Liver (tissue), 9 donors: ENCODE measurements around the gene TMTC1. TPM values are rescaled to one million over a fixed set of nuclear protein-coding genes. Genes with fewer than 3 reads are reported as not detected.

ENCODE experiments used
- DNase-seq: peaks from one replicate; pipeline ENCODE4 v3.0.0-alpha.2; 2017; ENCODE audit warnings: low spot score
- H3K27ac ChIP-seq, 2 donors: one replicate each; pipeline ENCODE4 v1.7.0; 2013; ENCODE audit warnings: inconsistent platforms in 2 of 2, low read length in 2 of 2, control low read depth in 1 of 2, low read depth in 1 of 2, mild to moderate bottlenecking in 1 of 2
- H3K27me3 ChIP-seq, 4 donors: one replicate each; pipeline versions ENCODE4 v1.6.1 to v1.7.0; 2013; ENCODE audit warnings: low read length in 3 of 4, inconsistent platforms in 1 of 4, mild to moderate bottlenecking in 1 of 4, moderate library complexity in 1 of 4; ENCODE audit not compliant: control insufficient read depth in 4 of 4, insufficient read depth in 4 of 4
- H3K36me3 ChIP-seq, 4 donors: one replicate each; pipeline versions ENCODE4 v1.6.1 to v1.7.0; 2013; ENCODE audit warnings: low read length in 3 of 4, mild to moderate bottlenecking in 3 of 4, low read depth in 1 of 4, moderate library complexity in 1 of 4; ENCODE audit not compliant: control insufficient read depth in 4 of 4, insufficient read depth in 3 of 4
- H3K4me1 ChIP-seq, 4 donors: one replicate each; pipeline versions ENCODE4 v1.6.1 to v1.7.0; 2013; ENCODE audit warnings: low read length in 3 of 4, mild to moderate bottlenecking in 3 of 4, moderate library complexity in 1 of 4; ENCODE audit not compliant: control insufficient read depth in 4 of 4, insufficient read depth in 4 of 4
- H3K4me3 ChIP-seq, 3 donors: one replicate each; pipeline versions ENCODE4 v1.6.1 to v1.7.0; 2013; ENCODE audit warnings: low read length in 3 of 3, control low read depth in 1 of 3, low read depth in 1 of 3, mild to moderate bottlenecking in 1 of 3
- H3K9ac ChIP-seq, 2 donors: one replicate each; pipeline ENCODE4 v1.7.0; 2013; ENCODE audit warnings: low read length in 2 of 2, mild to moderate bottlenecking in 2 of 2, moderate library complexity in 2 of 2, control low read depth in 1 of 2, low read depth in 1 of 2
- H3K9me3 ChIP-seq, 4 donors: one replicate each; pipeline versions ENCODE4 v1.6.1 to v1.7.0; 2013; ENCODE audit warnings: low read length in 3 of 4; ENCODE audit not compliant: control insufficient read depth in 4 of 4
- EGR1 ChIP-seq, 2 donors: IDR thresholded peaks; 2 replicates each; pipeline ENCODE4 v1.6.1; 2016 to 2018; ENCODE audit warnings: antibody characterized with exemption in 2 of 2, low read depth in 2 of 2
- FOXA1 ChIP-seq: IDR thresholded peaks from 2 replicates; pipeline ENCODE4 v1.6.1; 2016; ENCODE audit warnings: antibody characterized with exemption
- FOXA2 ChIP-seq: IDR thresholded peaks from 2 replicates; pipeline ENCODE4 v1.6.1; 2016; ENCODE audit warnings: antibody characterized with exemption
- GABPA ChIP-seq, 2 donors: IDR thresholded peaks in 1 of 2; conservative IDR thresholded peaks in 1 of 2; 2 replicates each; pipeline ENCODE4 v1.6.1; 2016; ENCODE audit warnings: antibody characterized with exemption in 2 of 2, mild to moderate bottlenecking in 1 of 2, moderate library complexity in 1 of 2
- HNF4A ChIP-seq, 2 donors: conservative IDR thresholded peaks; 2 replicates each; pipeline ENCODE4 v1.6.1; 2016; ENCODE audit warnings: antibody characterized with exemption in 2 of 2, mild to moderate bottlenecking in 2 of 2
- HNF4G ChIP-seq: IDR thresholded peaks from 2 replicates; pipeline ENCODE4 v1.6.1; 2016; ENCODE audit warnings: antibody characterized with exemption
- JUND ChIP-seq, 2 donors: IDR thresholded peaks; 2 replicates each; pipeline ENCODE4 v1.6.1; 2016; ENCODE audit warnings: antibody characterized with exemption in 2 of 2
- NR2F2 ChIP-seq: IDR thresholded peaks from 2 replicates; pipeline ENCODE4 v1.6.1; 2016; ENCODE audit warnings: antibody characterized with exemption
- RAD21 ChIP-seq, 2 donors: IDR thresholded peaks; 2 replicates each; pipeline ENCODE4 v1.6.1; 2016; ENCODE audit warnings: antibody characterized with exemption in 2 of 2, mild to moderate bottlenecking in 2 of 2
- SP1 ChIP-seq: IDR thresholded peaks from 2 replicates; pipeline ENCODE4 v1.6.1; 2018; ENCODE audit warnings: antibody characterized with exemption, mild to moderate bottlenecking
- TAF1 ChIP-seq: conservative IDR thresholded peaks from 2 replicates; pipeline ENCODE4 v1.6.1; 2016; ENCODE audit warnings: antibody characterized with exemption, mild to moderate bottlenecking
- YY1 ChIP-seq: IDR thresholded peaks from 2 replicates; pipeline ENCODE4 v1.6.1; 2016; ENCODE audit warnings: antibody characterized with exemption, mild to moderate bottlenecking
- WGBS: extraction: QIAGEN DNeasy Blood & Tissue Kit; methylation state at CpG from one replicate; pipeline ENCODE4 v1.1.7; 2013; 5-methylcytosine and 5-hydroxymethylcytosine counted together
- polyA plus RNA-seq, 2 donors: library from polyadenylated mRNA; stranded (reverse) in 1 of 2; unstranded in 1 of 2; fragments of 200-250 nt in 1 of 2; fragments of >200 nt in 1 of 2; fragmentation: Nextera tagmentation in 1 of 2; extraction: Ambion mirVana in 1 of 2; gene quantifications; one replicate each; pipeline versions ENCODE4 v1.2.1 to v1.2.3, GENCODE V29; 2013 to 2015
- total RNA-seq, 2 donors: library from RNA; depleted of rRNA; stranded (reverse); fragments of >200 nt; gene quantifications; one replicate each; pipeline ENCODE4 v1.2.3, GENCODE V29; 2014
- TF ChIP-seq, protein P1 (sequence below): IDR thresholded peaks from 2 replicates; pipeline ENCODE4 v1.6.1; 2016; ENCODE audit warnings: antibody characterized with exemption
- TF ChIP-seq, protein P2 (sequence below): IDR thresholded peaks from 2 replicates; pipeline ENCODE4 v1.6.1; 2016; ENCODE audit warnings: antibody characterized with exemption
- TF ChIP-seq, protein P3 (sequence below): IDR thresholded peaks from 2 replicates; pipeline ENCODE4 v1.6.1; 2016; ENCODE audit warnings: antibody characterized with exemption
- TF ChIP-seq, protein P4 (sequence below): IDR thresholded peaks from 2 replicates; pipeline ENCODE4 v1.6.1; 2016; ENCODE audit warnings: antibody characterized with exemption, mild to moderate bottlenecking
- TF ChIP-seq, protein P5 (sequence below): fragments of 150-350 bp; IDR thresholded peaks from 2 replicates; pipeline ENCODE4 v1.5.1; 2017; ENCODE audit warnings: improper control_type of control experiment, low read depth, low read length; ENCODE audit not compliant: missing input control
- donor health status: healthy.
- donor health status: healthy.
- donor health status: healthy.
- donor health status: healthy.
- donor health status: healthy.

TMTC1 gene
- total and polyA plus RNA-seq, 4 donors, result 0.76 to 3.3 (median 2.1) TPM

DNA sequence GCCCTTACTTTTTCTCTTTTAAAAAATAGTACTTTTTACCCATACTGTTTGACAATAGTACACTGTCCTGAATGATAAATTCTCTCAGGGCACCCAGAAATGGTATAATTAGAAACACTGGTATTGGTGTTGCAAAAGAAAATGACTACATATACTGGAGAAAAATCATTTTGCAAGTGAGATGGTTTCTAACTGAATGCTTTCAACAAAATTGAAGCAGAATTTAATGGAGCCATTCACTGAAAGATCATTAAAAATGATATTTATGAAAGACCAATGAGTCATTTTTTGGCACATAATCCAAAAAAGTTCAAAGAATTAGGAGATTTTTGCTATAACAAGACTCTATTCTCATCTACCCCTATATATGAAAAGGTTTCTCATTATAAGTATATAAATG, 68.8 kb downstream of the TMTC1 start:
- H3K4me3 ChIP-seq, result no peak overlapping the region
- no peaks in the 10 kb centered on the region for H3K4me1 ChIP-seq
- TF ChIP-seq, protein P1, sequence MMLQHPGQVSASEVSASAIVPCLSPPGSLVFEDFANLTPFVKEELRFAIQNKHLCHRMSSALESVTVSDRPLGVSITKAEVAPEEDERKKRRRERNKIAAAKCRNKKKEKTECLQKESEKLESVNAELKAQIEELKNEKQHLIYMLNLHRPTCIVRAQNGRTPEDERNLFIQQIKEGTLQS, result no peak
- TF ChIP-seq, protein P2, sequence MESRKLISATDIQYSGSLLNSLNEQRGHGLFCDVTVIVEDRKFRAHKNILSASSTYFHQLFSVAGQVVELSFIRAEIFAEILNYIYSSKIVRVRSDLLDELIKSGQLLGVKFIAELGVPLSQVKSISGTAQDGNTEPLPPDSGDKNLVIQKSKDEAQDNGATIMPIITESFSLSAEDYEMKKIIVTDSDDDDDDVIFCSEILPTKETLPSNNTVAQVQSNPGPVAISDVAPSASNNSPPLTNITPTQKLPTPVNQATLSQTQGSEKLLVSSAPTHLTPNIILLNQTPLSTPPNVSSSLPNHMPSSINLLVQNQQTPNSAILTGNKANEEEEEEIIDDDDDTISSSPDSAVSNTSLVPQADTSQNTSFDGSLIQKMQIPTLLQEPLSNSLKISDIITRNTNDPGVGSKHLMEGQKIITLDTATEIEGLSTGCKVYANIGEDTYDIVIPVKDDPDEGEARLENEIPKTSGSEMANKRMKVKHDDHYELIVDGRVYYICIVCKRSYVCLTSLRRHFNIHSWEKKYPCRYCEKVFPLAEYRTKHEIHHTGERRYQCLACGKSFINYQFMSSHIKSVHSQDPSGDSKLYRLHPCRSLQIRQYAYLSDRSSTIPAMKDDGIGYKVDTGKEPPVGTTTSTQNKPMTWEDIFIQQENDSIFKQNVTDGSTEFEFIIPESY, result no peak
- TF ChIP-seq SP1 (no peak), EGR1 (IDR thresholded peaks at IDR 0.05; ENCODE audit: low read depth in 2 of 2) (no peak), GABPA (IDR thresholded peaks at IDR 0.05 in 1 of 2, conservative IDR thresholded peaks at IDR 0.05 in 1 of 2) (no peak), YY1 (no peak), RAD21 (IDR thresholded peaks at IDR 0.05) (no peak), TAF1 (no peak), NR2F2 (no peak), JUND (IDR thresholded peaks at IDR 0.05) (no peak), HNF4G (no peak), FOXA2 (no peak), FOXA1 (no peak)
- TF ChIP-seq, protein P3, sequence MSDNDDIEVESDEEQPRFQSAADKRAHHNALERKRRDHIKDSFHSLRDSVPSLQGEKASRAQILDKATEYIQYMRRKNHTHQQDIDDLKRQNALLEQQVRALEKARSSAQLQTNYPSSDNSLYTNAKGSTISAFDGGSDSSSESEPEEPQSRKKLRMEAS, result no peak
- TF ChIP-seq, protein P4, sequence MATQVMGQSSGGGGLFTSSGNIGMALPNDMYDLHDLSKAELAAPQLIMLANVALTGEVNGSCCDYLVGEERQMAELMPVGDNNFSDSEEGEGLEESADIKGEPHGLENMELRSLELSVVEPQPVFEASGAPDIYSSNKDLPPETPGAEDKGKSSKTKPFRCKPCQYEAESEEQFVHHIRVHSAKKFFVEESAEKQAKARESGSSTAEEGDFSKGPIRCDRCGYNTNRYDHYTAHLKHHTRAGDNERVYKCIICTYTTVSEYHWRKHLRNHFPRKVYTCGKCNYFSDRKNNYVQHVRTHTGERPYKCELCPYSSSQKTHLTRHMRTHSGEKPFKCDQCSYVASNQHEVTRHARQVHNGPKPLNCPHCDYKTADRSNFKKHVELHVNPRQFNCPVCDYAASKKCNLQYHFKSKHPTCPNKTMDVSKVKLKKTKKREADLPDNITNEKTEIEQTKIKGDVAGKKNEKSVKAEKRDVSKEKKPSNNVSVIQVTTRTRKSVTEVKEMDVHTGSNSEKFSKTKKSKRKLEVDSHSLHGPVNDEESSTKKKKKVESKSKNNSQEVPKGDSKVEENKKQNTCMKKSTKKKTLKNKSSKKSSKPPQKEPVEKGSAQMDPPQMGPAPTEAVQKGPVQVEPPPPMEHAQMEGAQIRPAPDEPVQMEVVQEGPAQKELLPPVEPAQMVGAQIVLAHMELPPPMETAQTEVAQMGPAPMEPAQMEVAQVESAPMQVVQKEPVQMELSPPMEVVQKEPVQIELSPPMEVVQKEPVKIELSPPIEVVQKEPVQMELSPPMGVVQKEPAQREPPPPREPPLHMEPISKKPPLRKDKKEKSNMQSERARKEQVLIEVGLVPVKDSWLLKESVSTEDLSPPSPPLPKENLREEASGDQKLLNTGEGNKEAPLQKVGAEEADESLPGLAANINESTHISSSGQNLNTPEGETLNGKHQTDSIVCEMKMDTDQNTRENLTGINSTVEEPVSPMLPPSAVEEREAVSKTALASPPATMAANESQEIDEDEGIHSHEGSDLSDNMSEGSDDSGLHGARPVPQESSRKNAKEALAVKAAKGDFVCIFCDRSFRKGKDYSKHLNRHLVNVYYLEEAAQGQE, result no peak
- DNase-seq, result no peak
- H3K27ac ChIP-seq, result no peak overlapping the region
- no peaks in the 10 kb centered on the region for H3K27me3 ChIP-seq
- no peak overlapping the region for H3K9ac ChIP-seq
- no peaks in the 10 kb centered on the region for H3K36me3 ChIP-seq
- H3K9me3 ChIP-seq, result no peaks in the 10 kb centered on the region

DNA sequence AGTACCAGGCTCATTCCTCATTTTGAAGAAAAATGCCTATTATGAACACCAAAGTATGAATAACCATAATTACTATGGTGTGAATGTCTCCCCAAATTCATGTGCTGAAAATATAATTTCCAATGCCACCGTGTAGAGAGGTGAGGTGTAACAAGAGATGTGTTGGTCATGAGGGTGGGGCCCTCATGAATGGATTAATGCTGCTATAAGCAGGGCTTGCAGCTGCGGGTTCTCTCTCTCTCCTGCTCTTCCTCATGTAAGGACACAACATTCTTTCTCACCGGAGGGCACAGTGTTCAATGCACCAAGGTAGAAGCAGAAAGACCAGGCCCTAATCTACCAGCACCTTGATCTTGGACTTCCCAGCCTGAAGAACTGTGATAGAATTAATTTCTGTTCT, 70.0 kb downstream of the TMTC1 start:
- no peak for DNase-seq
- Histone ChIP-seq H3K9me3 (no peaks in the 10 kb centered on the region), H3K9ac (no peak overlapping the region), H3K27ac (no peak overlapping the region), H3K4me1 (no peaks in the 10 kb centered on the region), H3K4me3 (no peak overlapping the region), H3K27me3 (no peaks in the 10 kb centered on the region), H3K36me3 (no peaks in the 10 kb centered on the region)
- WGBS, result 90% methylated on average over 3 of the region's 3 CpGs
- TF ChIP-seq RAD21 (IDR thresholded peaks at IDR 0.05), result no peak
- TF ChIP-seq HNF4A (conservative IDR thresholded peaks at IDR 0.05), result no peak
- TF ChIP-seq YY1, result no peak
- TF ChIP-seq, protein P4, result no peak
- TF ChIP-seq FOXA2, result no peak
- no peak for TF ChIP-seq EGR1 (IDR thresholded peaks at IDR 0.05; ENCODE audit: low read depth in 2 of 2)
- TF ChIP-seq, protein P2, result no peak
- TF ChIP-seq SP1, result no peak
- no peak for TF ChIP-seq HNF4G
- TF ChIP-seq GABPA (IDR thresholded peaks at IDR 0.05 in 1 of 2, conservative IDR thresholded peaks at IDR 0.05 in 1 of 2), result no peak
- TF ChIP-seq, protein P1, result no peak
- no peak for TF ChIP-seq NR2F2
- TF ChIP-seq, protein P5, sequence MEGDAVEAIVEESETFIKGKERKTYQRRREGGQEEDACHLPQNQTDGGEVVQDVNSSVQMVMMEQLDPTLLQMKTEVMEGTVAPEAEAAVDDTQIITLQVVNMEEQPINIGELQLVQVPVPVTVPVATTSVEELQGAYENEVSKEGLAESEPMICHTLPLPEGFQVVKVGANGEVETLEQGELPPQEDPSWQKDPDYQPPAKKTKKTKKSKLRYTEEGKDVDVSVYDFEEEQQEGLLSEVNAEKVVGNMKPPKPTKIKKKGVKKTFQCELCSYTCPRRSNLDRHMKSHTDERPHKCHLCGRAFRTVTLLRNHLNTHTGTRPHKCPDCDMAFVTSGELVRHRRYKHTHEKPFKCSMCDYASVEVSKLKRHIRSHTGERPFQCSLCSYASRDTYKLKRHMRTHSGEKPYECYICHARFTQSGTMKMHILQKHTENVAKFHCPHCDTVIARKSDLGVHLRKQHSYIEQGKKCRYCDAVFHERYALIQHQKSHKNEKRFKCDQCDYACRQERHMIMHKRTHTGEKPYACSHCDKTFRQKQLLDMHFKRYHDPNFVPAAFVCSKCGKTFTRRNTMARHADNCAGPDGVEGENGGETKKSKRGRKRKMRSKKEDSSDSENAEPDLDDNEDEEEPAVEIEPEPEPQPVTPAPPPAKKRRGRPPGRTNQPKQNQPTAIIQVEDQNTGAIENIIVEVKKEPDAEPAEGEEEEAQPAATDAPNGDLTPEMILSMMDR, result no peak
- TF ChIP-seq JUND (IDR thresholded peaks at IDR 0.05), result no peak
- TF ChIP-seq FOXA1, result no peak
